Thoracic aorta (tissue), 2 donors: ENCODE data around the gene TMEM266. TPM values are rescaled to one million over a fixed set of nuclear protein-coding genes. Genes with fewer than 3 reads are reported as not detected.

Experiments
- ATAC-seq: fragments of 150-250 bp; one replicate; pipeline ENCODE4 v1.8.0; 2017; ENCODE audit warnings: low read depth; ENCODE audit not compliant: insufficient number of reproducible peaks, low FRiP score
- DNase-seq: peaks from one replicate; pipeline ENCODE4 v3.0.0-alpha.2; 2020; ENCODE audit warnings: low spot score
- H3K27ac ChIP-seq, 2 donors: fragments of 200-600 bp; sonication (generic); 1 replicate in 1 of 2; 2 replicates in 1 of 2; pipeline ENCODE4 v1.5.1; 2016; ENCODE audit warnings: mild to moderate bottlenecking in 2 of 2, moderate library complexity in 2 of 2
- H3K27me3 ChIP-seq: fragments of 200-600 bp; sonication (generic); replicated peaks from 2 replicates; pipeline ENCODE4 v1.6.0; 2016; ENCODE audit warnings: mild to moderate bottlenecking; ENCODE audit not compliant: insufficient read depth
- H3K36me3 ChIP-seq: fragments of 200-600 bp; sonication (generic); one replicate; pipeline ENCODE4 v1.5.1; 2016
- H3K4me1 ChIP-seq, 2 donors: fragments of 200-600 bp; sonication (generic); 1 replicate in 1 of 2; 2 replicates in 1 of 2; pipeline versions ENCODE4 v1.5.1 to v1.6.0; 2016; ENCODE audit warnings: low read depth in 2 of 2, mild to moderate bottlenecking in 1 of 2; ENCODE audit not compliant: control insufficient read depth in 1 of 2
- H3K4me3 ChIP-seq: fragments of 200-600 bp; sonication (generic); 2 replicates; pipeline ENCODE4 v1.5.1; 2016; ENCODE audit warnings: mild to moderate bottlenecking
- H3K9me3 ChIP-seq: fragments of 200-600 bp; sonication (generic); 2 replicates; pipeline ENCODE4 v1.5.1; 2016
- total RNA-seq, 2 donors: library from RNA; depleted of rRNA; stranded (reverse); fragments of >200 nt; gene quantifications; one replicate each; pipeline versions ENCODE4 v1.1.0 to v1.2.3, GENCODE V29; 2016
- TF ChIP-seq, protein P1 (sequence below): fragments of 200-600 bp; sonication (generic); IDR thresholded peaks from one replicate; pipeline ENCODE4 v1.5.1; 2019; ENCODE audit warnings: antibody characterized with exemption

TMEM266 gene
- total RNA-seq, 2 donors from 2014 or later = not detected

DNA sequence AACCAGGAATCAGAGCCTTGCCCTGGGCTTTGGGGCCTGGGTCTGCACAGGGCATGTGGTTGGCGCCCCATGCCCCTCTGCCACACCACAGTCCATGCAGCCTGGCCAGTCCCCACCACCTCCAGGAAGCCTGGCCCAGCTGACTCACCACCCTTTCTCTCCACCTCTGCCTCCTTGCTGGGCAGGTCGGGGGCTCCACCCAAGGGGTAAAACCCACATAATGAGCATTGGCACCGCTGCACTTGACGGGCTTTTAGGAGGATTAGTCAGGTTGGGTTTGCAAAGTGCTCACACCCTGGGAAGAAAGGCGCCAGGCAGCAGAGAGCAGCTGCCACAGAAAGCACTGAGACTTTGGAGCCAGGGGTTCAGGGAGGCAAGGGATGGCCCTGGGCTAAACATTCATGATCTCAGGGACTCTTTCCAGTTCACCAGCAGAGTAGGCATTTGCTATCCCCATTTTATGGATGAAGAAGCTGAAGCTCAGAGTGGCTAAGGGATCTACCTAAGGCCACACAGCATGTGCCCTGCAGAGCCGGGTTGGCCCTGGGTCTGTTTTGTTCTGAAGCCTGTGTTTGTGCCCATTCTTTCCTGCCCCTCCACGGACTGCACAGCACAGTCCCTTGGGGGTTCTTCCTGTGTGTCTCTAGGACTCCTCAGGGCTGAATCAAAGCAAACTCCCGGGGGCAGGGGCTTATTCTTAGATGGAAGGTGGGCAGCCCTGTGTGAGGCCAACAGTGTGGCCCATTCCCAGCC lies 138.1 kb downstream of the TMEM266 start:
- Histone ChIP-seq H3K36me3 (no peaks in the 10 kb centered on the region), H3K27me3 (no peaks in the 10 kb centered on the region), H3K4me3 (no peak overlapping the region), H3K27ac (no peak overlapping the region), H3K4me1 (peaks cover 26 to 47% of the 10 kb centered on the region in 2 donors), H3K9me3 (no peaks in the 10 kb centered on the region)
- ATAC-seq = no peak
- TF ChIP-seq, protein P1, sequence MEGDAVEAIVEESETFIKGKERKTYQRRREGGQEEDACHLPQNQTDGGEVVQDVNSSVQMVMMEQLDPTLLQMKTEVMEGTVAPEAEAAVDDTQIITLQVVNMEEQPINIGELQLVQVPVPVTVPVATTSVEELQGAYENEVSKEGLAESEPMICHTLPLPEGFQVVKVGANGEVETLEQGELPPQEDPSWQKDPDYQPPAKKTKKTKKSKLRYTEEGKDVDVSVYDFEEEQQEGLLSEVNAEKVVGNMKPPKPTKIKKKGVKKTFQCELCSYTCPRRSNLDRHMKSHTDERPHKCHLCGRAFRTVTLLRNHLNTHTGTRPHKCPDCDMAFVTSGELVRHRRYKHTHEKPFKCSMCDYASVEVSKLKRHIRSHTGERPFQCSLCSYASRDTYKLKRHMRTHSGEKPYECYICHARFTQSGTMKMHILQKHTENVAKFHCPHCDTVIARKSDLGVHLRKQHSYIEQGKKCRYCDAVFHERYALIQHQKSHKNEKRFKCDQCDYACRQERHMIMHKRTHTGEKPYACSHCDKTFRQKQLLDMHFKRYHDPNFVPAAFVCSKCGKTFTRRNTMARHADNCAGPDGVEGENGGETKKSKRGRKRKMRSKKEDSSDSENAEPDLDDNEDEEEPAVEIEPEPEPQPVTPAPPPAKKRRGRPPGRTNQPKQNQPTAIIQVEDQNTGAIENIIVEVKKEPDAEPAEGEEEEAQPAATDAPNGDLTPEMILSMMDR = no peak
- DNase-seq = no peak

DNA sequence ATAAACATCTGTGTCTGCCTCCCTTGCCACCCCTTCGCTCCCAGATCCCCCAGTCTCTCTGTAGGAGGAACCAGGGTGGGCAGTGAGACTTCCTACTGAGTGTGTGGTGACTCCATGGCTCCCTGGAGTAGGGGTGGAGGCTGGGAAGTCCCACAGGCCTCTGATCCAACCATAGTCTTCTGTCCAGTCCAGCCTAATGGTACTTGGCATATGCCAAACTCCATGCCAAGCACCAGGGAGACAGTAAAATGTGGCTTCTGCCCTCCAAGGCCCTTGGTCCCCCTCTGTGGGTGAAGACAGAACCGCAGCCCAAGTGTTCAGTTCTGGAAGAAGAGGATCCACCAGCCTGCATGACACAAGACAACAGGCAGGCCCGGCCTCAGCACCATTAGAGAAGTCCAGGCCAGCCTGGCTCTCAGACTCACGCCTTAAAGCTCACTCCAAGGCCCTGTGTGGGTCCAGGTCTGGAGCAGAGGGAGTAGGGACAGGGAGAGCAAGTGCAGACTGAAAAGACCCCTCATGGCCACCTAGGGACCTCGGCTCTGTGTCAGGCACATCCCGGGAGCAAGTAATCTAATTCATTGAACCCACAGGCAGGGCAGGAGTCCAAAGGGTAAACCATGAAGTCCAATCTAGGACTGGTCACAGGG lies 138.8 kb downstream of the TMEM266 start:
- ATAC-seq = no peak
- H3K9me3 ChIP-seq = no peaks in the 10 kb centered on the region
- TF ChIP-seq, protein P1 = no peak

DNA sequence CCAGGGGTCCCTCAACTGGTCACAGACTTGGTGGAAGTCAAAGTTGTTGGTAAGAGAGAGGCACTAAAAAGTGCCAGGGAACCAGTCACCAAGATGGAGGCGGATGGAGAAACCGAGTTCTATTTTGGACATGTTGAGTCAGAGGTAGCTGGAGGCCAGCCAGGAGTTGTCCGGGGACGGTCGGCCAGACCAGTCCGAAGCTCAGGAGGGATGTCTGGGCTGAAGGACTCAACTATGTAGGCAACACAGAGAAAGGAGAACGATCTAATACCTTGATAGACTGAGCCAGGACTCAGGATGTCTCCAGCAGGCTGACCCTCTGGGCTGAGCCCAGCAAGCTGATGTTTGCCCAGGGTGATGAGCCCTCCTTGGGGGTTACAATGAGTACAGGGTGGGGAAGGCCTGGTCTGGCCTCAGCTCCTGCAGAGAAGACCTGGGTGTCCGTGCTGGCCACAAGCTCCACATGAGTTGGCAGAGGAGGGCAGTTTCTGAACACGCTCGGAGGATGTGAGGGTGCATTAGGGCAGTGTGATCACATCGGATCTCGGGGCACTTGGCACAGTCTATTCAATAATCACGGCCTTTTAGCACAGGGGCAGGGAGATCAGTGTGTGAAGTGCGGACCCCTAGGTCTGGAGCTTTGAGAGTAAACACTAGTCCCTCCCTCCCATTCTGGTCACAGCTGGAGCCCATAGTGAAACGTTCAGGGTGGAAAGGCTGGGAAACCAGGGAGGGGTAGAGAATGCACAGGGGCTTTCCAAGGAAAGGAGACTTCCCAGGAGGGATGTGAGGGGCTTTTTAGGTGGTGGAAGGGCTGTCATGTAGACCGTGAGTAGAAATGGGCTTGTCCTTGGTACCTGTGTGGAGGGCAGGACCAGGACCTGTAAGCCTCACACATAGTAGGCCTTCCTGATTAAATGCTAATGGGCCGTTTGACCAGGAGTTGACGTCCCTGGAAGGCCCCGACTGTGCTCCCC lies 139.6 kb downstream of the TMEM266 start:
- Histone ChIP-seq H3K27ac (peak overlapping the region; percentile 60 to 77), H3K4me1 (peaks cover 26 to 47% of the 10 kb centered on the region in 2 donors), H3K9me3 (no peaks in the 10 kb centered on the region), H3K4me3 (peak overlapping the region; percentile 6), H3K27me3 (no peaks in the 10 kb centered on the region), H3K36me3 (no peaks in the 10 kb centered on the region)
- TF ChIP-seq, protein P1 = no peak
- DNase-seq = peak; percentile 52
- ATAC-seq = peak; percentile 62

More for the DNA sequence above, 138.8 kb downstream of the TMEM266 start:
- Histone ChIP-seq H3K27ac (peak overlapping the region; percentile 60 to 77), H3K4me3 (no peak overlapping the region), H3K36me3 (no peaks in the 10 kb centered on the region), H3K4me1 (peaks cover 26 to 47% of the 10 kb centered on the region in 2 donors), H3K27me3 (no peaks in the 10 kb centered on the region)
- DNase-seq = no peak

DNA sequence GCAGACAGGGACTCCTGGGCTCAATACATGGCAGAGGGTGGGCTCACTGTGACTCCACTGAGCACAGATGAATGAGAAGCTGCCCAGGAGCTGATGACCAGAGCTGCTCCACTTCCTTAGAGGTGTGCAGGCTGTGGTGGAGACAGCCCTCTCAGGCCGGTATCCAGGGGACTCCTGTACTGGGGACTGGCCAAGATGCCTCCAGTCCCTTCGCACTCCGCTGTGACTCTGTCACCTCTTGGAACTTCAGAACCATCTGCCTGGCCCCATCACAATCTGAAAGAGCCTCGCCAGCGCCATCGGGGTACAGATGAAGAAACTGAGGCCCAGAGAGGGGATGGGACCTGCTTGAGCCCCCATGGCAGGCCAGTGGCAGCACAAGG lies 140.3 kb downstream of the TMEM266 start:
- DNase-seq (no peak), ATAC-seq (no peak)
- Histone ChIP-seq H3K36me3 (no peaks in the 10 kb centered on the region), H3K4me1 (peaks cover 26 to 47% of the 10 kb centered on the region in 2 donors), H3K27me3 (no peaks in the 10 kb centered on the region), H3K27ac (peak overlapping the region in 1 of 2 donors; percentile 77), H3K4me3 (no peak overlapping the region), H3K9me3 (no peaks in the 10 kb centered on the region)
- TF ChIP-seq, protein P1 = no peak
